Left ventricle myocardium superior (tissue), 1 donor: ENCODE data around the gene SGMS1. TPM values are rescaled to one million over a fixed set of nuclear protein-coding genes. Genes with fewer than 3 reads are reported as not detected.

Experiments used
- ATAC-seq: fragments of 200-7000 bp; cut with Tn5 transposase; one replicate; pipeline ENCODE4 v1.9.1; 2020; ENCODE audit warnings: mild to moderate bottlenecking, moderate library complexity
- DNase-seq: peaks from one replicate; pipeline ENCODE4 v3.0.0-alpha.2; 2020
- intact Hi-C: fragments of 100-400 bp; cut with micrococcal nuclease; formaldehyde crosslinking; loops from one replicate; pipeline ENCODE4 v1.11.0; 2022
- total RNA-seq: library from RNA; stranded (reverse); fragmentation: NEBNext Ultra II Directional; extraction: Animal tissue kit (Norgen Biotek cat#: 25700); gene quantifications from one replicate; pipeline ENCODE4 v1.2.1, GENCODE V29; 2021
- donor health status: DM: no; HTN: yes; CAD: no; lungs with severe emphysema.

The SGMS1 gene
- total RNA-seq, 1 donor from 2014 or later, result 21.9 TPM

DNA sequence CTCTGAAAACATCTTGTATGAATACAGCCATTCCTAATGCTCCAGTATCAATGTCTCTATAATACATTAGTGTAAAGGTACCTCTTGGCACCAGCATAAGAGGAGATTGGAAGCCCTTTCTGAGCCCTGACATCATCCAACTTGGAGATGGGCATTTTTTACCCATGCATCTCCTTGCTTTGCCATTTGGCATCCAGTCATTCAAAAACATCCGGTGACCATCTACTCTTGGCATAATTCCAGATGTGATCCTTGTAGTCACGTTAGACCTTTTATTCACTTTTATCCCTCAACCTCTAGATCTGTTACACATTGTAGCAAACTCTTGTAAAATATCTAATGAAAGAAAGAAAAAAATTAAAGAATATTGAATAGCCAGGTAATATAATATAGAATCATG, 17.9 kb upstream of the SGMS1 start:
- ATAC-seq (no peak), DNase-seq (no peak)
- intact Hi-C loops, result no loop called here

GRCh38 chr10:50640238-50640637, 16.5 kb upstream of the SGMS1 start:
- DNase-seq (no peak), ATAC-seq (no peak)
- intact Hi-C loops, result no loop called here

- intact Hi-C loops, result no loop called here
- ATAC-seq, result no peak
- DNase-seq, result no peak
Measured at GRCh38 chr10:50636618-50637579, 13.1 kb upstream of the SGMS1 start.

- DNase-seq, result no peak
- intact Hi-C loops, result no loop called here
- ATAC-seq, result peak; percentile 15
Measured at GRCh38 chr10:50635286-50635685, 11.5 kb upstream of the SGMS1 start.

GRCh38 chr10:50634479-50634878, 10.7 kb upstream of the SGMS1 start:
- no peak for ATAC-seq
- intact Hi-C loops, result no loop called here
- DNase-seq, result no peak

- no peak for DNase-seq
- intact Hi-C loops, result no loop called here
- no peak for ATAC-seq
Measured at GRCh38 chr10:50631052-50631451, 7.3 kb upstream of the SGMS1 start.

GRCh38 chr10:50629495-50630122, 5.9 kb upstream of the SGMS1 start:
- intact Hi-C loops, result loop anchor here (10.0 kb wide), 1 partner anchor 215 kb away; no protein-coding TSS in a partner anchor
- DNase-seq (no peak), ATAC-seq (no peak)

GRCh38 chr10:50627896-50628295, 4.1 kb upstream of the SGMS1 start:
- intact Hi-C loops, result loop anchor here (10.0 kb wide), 1 partner anchor 213 kb away; no protein-coding TSS in a partner anchor
- DNase-seq (no peak), ATAC-seq (no peak)

DNA sequence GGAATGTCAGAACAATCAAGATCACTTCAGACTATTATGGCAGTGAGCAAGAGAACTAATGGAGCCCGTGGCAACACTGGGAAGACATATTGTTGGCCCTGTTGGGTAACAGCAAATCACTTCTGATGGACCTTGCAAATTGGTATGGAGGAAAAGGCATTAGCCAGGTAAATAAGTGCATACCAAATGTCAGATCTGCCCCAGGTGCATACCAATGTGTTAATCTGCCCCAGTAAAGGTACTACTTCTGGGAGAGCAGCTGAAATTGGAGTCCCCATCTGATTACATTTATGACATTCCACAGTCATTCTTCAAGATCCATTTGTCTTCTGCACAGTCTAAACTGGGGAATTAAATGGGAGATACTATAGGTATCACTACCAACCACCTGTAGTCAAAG, 3.7 kb upstream of the SGMS1 start:
- intact Hi-C loops, result loop anchor here (10.0 kb wide), 1 partner anchor 213 kb away; no protein-coding TSS in a partner anchor
- DNase-seq (no peak), ATAC-seq (no peak)

DNA sequence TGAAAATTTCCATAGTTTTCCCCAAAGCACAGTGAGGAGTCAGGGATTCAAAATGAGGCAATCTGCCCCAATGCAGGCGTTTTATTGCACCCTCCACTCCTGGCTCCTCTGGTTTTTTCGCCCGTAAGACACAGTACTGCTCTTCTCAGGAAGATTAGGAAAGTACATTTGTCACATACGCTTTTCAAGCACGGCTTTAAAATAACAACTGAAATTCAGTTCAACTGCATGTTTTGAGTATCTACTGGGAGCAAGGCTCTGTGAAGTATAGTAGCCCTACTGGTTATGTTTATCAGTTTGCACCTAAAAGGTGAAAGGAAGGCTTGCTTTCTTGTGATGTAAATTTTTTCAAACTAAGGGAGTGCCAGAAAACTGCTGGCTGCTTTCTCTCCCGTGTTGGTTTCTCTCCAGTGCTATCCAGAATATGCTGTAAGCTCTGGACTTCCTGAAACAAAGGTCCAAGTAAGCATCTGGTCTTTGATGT, 1.9 kb upstream of the SGMS1 start:
- DNase-seq, result no peak
- intact Hi-C loops, result loop anchor here (10.0 kb wide), 1 partner anchor 211 kb away; no protein-coding TSS in a partner anchor
- ATAC-seq, result no peak

DNA sequence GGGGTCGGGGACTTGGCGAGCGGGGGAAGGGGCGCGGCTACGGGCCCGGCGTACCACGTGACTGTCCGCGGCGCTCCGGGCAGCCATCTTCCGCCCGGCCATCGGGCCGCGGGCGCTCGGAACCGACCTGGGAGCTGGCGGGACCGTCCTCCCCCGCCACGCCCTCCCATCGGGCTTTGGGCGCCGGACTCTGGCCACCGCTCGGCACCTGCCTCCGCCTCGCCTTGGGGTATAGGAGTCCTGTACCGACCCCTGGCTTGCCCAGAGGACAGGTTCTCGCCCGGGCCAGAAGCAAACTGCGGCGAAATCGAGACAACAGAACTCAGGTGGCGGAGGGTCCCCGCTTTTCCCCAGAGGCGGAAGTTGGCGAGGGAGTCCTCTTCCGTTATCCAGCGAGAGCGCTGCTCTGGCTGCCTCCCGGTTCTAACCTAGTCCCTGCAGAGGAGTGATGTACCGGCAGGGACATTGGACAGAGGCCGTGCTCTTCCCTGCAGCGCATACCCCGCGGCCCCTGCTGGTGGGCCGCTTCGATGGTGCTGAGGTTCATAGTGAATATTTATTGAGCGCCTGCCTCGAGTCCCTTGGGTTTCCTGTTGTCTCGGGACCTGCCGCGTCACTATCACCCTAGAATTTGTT, 1.2 kb upstream of the SGMS1 start:
- peak; percentile 92 for DNase-seq
- ATAC-seq, result peak; percentile 76
- intact Hi-C loops, result loop anchor here (10.0 kb wide), 1 partner anchor 210 kb away; no protein-coding TSS in a partner anchor

DNA sequence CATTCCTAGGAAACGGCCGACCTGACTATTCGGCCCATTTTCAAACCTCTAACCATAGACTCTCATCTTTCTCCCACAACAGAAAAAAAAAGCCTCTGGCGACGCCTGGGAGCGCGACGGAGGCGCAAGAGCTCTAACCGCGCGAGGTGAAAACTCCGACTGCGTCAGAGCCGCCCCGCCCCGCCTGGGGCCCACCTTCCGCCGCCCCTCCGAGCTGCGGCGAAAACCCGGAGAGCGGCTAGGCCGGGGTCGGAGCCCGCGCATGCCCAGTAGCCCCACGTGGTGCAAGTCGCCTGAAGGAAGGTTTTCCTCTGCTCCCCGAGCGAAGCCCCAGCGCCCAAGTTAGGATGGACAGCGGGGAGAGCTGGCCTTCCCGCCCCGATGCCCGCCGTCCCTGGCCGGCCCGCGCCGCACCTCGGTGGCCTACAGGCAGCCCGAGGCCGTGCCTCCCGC, 683 bp upstream of the SGMS1 start:
- intact Hi-C loops, result loop anchor here (10.0 kb wide), 1 partner anchor 210 kb away; no protein-coding TSS in a partner anchor
- ATAC-seq (peak; percentile 86), DNase-seq (peak; percentile 98)

- intact Hi-C loops, result loop anchor here (10.0 kb wide), 1 partner anchor 208 kb away; no protein-coding TSS in a partner anchor
- DNase-seq (peak; percentile 69), ATAC-seq (peak; percentile 4)
Measured at GRCh38 chr10:50622706-50623662, 772 bp downstream of the SGMS1 start.

DNA sequence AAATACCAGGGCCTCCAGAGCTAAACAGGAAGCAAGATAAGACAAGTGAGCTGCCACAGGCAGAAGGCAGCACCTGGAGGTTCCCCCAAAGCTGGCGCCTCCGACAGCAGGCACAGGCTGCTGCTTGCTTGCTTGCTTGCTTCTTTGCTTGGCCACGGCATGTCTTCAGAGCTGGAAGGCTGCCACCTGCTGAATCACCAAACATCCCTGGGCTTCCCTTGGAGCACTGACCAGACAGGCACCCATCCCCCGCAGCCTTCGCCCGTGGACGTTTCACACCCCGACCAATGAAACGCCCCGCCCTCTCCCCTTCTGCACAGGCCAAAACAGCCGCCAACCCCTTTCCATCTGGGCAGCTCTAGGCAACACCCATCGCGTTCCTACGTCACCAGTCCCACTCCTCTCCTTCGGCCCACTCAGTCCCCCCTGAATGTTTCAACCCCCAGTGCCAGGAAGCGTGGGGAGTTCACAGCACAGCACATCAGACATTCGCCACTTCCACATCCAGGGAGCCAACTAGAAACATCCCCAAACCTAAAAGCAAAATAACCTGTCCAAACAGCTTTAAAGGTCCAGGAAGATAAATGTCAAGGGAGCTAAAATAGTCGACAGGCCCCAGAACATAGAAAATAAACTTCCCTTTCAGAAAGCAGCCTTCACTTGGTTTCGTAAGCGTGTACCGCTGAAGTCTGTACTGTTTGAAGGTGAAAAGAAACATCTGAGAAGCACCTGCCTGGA, 1.6 kb downstream of the SGMS1 start:
- ATAC-seq (peak; percentile 54), DNase-seq (peak; percentile 97)
- intact Hi-C loops, result loop anchor here (10.0 kb wide), 1 partner anchor 207 kb away; no protein-coding TSS in a partner anchor

GRCh38 chr10:50620899-50621298, 2.9 kb downstream of the SGMS1 start:
- ATAC-seq, result no peak
- no peak for DNase-seq
- intact Hi-C loops, result loop anchor here (10.0 kb wide), 1 partner anchor 206 kb away; no protein-coding TSS in a partner anchor

DNA sequence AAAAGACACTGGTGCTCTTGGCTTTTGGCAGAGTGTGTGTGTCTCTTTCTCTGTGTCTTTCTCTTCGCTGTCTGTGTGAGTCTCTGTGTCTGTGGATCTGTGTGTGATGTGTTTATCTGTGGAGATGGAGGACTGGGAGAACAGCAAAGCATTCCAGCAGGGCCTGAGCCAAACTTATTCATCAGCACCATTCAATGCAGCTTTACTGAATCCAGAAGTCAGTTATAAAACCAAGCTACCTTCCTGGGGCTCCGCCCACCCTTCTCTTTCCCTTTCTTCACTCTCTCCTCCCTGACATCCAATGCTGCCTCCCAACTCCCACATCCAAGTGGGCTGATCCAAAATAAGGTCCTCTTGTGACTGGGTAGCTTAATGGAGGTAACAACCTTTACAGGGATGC, 3.9 kb downstream of the SGMS1 start:
- DNase-seq (no peak), ATAC-seq (no peak)
- intact Hi-C loops, result loop anchor here (10.0 kb wide), 1 partner anchor 205 kb away; no protein-coding TSS in a partner anchor

DNA sequence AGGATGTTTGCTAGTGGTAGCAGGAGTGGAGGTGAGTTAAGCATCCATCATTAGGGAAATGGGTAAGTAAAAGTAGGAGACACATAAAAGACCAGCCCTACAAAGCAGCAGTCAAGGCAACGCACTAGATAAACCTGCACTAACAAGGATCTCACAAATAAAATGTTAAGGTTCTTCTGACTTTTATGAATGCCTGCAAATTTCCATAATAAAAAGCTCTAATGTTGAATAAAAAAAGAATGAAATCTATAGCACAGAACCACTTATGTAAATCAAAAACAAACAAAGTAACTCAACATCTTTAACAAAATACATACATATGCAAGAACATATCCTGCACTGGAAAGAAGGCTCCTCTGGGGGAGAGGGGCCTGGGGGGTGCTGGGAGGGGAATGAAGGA, 4.6 kb downstream of the SGMS1 start:
- intact Hi-C loops, result no loop called here
- DNase-seq, result no peak
- no peak for ATAC-seq
